Activated CD4-positive, alpha-beta T cell treated with anti-CD3 and anti-CD28 coated beads, Interleukin-10, Interleukin-2, amounts not matched to agents 100 ng/mL and 50 ng/mL, durations not matched to agents 16 hours and 8 hours (primary cell): Measurements from ENCODE around the gene FGF4.
"Not testable (repeated sequence)": the region's sequence is repeated elsewhere in the genome, so short reads cannot be mapped to it uniquely, and the experiment has no call there.

Source experiments
- DNase-seq: peaks from one replicate; pipeline ENCODE4 v3.0.0-alpha.2; 2020

Gene FGF4

GRCh38 chr11:69765498-69765995, 9.6 kb downstream of the FGF4 start:
- no peak for DNase-seq

GRCh38 chr11:69764918-69765317, 10.2 kb downstream of the FGF4 start:
- DNase-seq = not testable (repeated sequence)

- DNase-seq = no peak
These were observed 14.8 kb downstream of the FGF4 start for GRCh38 chr11:69760319-69760718.

GRCh38 chr11:69752890-69753289, 22.3 kb downstream of the FGF4 start:
- no peak for DNase-seq

- DNase-seq = no peak
These were observed 24.1 kb downstream of the FGF4 start for GRCh38 chr11:69750875-69751597.

DNA sequence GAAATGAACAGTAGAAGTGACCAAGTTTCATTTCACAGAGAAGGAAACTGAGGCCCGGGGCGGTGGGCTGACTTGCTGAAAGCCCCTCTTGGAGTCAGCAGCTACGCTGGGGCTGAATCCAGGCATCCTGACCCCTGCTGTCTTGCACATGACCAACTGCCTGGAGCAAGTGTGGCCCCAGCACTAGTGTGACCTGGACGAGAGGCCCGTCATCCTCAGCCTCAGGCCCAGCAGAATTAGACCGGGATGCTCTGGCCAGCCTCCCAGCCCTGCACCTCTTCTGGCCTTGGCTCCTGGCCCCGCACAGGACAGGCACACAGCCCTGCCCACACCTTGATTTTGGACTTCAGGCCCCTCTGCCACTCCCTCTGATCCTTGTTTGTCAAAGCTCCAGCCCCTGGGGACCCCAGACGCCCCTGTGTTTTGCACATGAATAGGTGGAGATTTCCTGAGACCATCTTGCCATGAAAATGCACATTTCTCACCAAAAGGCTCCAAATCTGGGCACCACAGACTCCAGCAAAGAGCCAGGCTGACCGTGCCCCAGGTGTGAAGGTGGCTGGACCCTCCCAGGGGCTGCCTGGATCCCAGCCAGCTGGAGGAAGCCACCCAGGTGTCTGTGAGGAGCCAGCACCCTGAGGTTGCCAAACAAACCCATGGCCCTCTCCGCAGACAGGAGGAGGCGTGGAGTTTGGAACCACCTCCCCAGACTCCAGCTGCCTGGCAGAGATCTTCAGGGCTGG, 24.9 kb downstream of the FGF4 start:
- no peak for DNase-seq

GRCh38 chr11:69748637-69749036, 26.5 kb downstream of the FGF4 start:
- no peak for DNase-seq

DNA sequence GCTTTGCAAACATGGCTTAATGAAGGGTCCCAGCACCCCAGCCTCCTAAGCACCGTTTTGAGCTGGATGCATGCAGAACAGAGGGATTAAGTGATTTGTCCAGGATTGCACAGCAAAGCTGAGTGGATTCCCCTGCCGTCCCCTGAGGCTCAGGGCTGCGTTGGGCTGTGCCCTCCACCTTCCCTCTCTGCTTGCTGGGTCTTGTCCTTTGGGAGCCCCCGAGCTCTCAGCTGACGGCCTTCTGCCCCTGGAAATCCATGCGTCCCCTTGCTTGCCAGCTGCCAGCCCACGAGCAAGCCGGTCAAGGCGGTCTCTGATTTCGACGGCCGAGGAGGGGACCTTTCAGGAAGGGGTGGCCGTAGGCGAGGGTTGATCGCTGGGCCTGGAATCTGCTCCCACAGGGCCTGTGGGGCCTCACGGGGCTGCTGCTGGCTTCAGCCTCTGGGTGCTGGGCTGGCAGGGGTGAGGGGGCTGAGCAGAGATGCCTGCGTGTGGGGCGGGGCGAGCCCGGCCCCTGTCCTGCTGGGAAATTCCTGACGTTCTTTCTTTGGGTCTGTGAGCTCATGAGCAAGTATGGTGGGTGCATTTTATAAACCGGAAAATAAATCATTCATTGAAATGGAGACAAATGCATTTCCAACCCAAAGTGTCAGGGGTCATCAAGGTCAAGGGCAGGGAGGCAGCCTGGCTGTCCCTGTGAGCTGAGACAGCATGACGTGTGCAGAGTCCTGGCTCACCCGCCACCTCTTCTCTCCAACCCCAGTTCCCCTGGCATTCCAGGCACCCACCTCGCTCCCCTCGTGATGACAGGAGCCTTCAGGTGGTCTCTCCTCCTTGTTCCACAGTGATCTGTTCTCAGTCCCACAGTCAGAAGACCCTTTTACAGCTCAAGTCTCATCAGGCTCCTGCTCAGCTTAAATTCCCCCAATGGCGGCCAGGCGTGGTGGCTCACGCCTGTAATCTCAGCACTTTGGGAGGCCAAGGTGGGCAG, 28.1 kb downstream of the FGF4 start:
- no peak for DNase-seq

DNA sequence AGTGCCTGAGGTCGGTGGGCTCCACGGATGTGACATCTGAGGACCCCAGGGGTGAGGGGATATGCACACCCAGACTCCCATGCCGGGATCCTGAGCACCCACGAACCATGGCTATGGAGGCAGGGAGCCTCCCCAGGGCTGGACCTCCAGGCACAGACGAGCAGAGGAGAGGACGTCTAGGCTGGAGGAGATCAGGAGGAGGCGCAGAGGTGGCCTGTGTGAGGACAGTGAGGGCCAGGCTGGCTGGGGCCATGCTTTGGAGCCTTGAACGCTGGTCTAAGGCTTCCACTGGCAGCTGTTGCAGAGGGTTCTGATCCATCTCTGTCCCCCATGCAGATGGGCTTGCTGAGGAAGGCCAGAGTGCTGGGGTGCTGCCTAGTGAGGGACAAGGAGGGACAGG, 29.0 kb downstream of the FGF4 start:
- DNase-seq = no peak

DNA sequence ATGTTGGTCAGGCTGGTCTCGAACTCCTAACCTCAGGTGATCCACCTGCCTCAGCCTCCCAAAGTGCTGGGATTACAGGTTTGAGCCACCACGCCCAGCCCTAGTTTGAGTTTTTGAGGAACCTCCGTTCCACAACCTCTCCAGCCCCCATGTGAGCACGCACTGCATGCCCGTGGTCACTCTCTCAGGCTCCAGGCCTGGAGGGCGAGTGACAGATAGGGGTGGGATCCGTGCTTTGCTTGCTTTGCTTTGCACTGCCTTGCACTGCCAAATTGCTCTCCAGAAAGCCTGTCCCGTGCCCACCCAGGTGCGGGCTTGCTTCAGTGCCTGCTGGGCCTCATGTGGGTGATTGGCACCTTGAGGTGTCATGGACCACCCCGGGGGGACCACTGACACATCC, 29.9 kb downstream of the FGF4 start:
- DNase-seq = no peak

- DNase-seq = no peak
These were observed 30.7 kb downstream of the FGF4 start for GRCh38 chr11:69744435-69744834.

DNA sequence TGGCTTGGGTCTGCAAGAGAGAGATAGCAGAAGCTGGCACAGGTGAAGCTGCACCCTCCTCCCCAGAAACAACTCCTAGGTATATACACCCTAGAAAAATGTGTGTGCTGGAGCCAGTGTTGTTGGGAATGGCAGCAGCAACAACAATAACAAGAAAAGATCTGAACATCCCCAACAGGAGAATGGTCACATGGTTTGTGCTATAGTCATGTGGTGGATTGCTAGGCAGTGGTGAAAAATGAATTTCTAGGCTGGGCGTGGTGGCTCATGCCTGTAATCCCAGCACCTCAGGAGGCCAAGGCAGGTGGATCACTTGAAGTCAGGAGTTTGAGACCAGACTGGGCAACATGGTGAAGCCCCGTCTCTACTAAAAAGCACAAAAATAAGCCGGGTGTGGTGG, 40.3 kb downstream of the FGF4 start:
- DNase-seq = no peak

DNA sequence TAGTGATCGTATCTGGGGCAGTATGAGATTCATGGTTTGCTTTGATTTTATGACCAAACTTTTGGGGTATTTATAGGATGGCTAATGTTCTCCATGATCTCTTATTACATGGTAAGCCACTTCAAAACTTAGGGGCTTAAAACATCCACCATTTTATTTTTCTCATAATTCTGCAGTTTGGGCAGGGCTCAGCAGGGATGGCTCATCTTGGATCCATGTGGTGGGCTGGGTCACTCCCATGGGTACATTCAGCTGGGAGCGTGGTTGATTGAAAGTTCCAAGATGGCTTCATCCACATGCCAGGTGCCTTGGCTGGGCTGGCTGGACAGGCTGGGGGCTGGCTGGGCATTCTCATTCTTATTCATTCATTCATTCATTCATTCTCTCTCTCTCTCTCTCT, 40.8 kb downstream of the FGF4 start:
- DNase-seq = no peak

- no peak for DNase-seq
These were observed 42.2 kb downstream of the FGF4 start for GRCh38 chr11:69732910-69733309.

- no peak for DNase-seq
These were observed 44.0 kb downstream of the FGF4 start for GRCh38 chr11:69731110-69731509.

GRCh38 chr11:69730500-69730899, 44.6 kb downstream of the FGF4 start:
- DNase-seq = no peak

DNA sequence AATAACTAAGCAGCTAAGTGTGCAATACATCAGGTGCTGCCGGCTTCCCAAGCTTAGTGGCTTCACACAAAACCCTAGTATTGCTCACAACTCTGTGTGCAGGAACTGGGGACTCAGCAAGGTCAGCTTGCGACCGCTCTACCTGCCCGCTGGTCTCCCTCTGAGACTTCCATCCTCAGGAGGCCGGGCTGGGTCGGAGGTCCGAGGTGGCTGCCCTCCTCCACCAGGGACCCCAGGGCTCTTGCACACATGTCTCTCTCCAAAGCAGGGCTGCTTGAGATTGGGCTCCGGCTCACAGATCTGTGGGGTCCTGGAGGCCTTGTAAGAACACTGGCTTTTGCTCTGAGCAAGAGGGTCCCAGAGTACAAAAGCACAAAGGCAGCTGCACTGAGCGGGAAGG, 45.9 kb downstream of the FGF4 start:
- DNase-seq = no peak

GRCh38 chr11:69727266-69727665, 47.9 kb downstream of the FGF4 start:
- DNase-seq = no peak

GRCh38 chr11:69726481-69726880, 48.7 kb downstream of the FGF4 start:
- no peak for DNase-seq

DNA sequence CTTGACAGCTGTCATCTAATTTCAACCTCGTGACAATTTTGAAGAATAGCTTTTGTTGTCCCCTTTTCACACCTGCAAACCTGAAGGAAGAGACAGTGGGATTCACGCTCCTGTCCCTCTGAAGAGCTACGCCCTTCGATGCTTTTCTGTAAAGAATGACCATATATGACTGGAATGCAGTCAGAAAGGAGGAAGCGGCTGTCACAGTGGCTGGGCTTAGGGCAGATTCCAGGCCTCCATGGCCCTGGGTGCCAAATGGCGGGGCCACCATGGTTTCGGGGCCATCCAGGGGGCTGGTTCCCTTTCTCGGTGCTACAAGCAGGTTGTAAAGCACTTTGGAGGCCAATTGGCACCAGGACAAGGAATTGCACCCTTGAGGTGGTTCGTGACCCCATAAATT, 49.1 kb downstream of the FGF4 start:
- no peak for DNase-seq

DNA sequence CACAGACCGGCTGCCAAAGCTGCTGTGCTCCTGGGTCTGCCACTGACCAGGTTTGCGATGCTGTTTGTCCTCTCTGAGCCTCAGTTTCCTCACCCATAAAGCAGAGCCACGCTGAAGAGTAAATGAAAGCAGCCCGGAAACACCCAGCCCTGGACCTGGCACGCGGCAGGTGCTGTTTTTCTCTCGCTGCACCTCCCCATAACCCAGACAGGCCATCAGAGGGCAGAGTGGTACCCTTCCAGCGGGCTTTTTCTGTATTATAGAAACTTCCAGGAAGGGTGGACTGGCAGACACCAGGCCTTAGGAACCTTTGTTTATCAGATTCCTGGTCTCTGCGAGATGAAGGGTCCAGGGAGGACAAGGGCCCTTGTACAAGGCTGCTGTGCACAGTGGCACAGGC, 53.4 kb downstream of the FGF4 start:
- no peak for DNase-seq

- no peak for DNase-seq
These were observed 54.0 kb downstream of the FGF4 start for GRCh38 chr11:69721106-69721505.
